Transverse colon (tissue), 4 donors: ENCODE data around the gene CD34. TPM values are rescaled to one million over a fixed set of nuclear protein-coding genes. Genes with fewer than 3 reads are reported as not detected.
A peak's percentile ranks its signal among the peaks of the same experiment; 100 is the strongest.

Source experiments
- DNase-seq: peaks from one replicate; pipeline ENCODE4 v3.0.0-alpha.2; 2019
- H3K27ac ChIP-seq, 4 donors: fragments of 200-600 bp; sonication (generic); 2 replicates each; pipeline ENCODE4 v1.5.1; 2016 to 2018; ENCODE audit warnings: inconsistent platforms in 4 of 4
- H3K27me3 ChIP-seq: fragments of 200-600 bp; sonication (generic); 2 replicates; pipeline ENCODE4 v1.5.1; 2017; ENCODE audit warnings: inconsistent platforms
- H3K36me3 ChIP-seq, 4 donors: fragments of 200-600 bp; sonication (generic); 2 replicates each; pipeline ENCODE4 v1.5.1; 2017 to 2019; ENCODE audit warnings: inconsistent platforms in 4 of 4
- H3K4me1 ChIP-seq, 4 donors: fragments of 200-600 bp; sonication (generic); 2 replicates each; pipeline ENCODE4 v1.5.1; 2017 to 2020; ENCODE audit warnings: inconsistent platforms in 4 of 4
- H3K4me3 ChIP-seq, 4 donors: fragments of 200-600 bp; sonication (generic); 1 replicate in 1 of 4; 2 replicates in 3 of 4; pipeline versions ENCODE4 v1.5.1 to v1.6.1; 2017 to 2019; ENCODE audit warnings: inconsistent platforms in 4 of 4
- H3K9me3 ChIP-seq, 2 donors: fragments of 200-600 bp; sonication (generic); 2 replicates each; pipeline ENCODE4 v1.5.1; 2017 to 2019; ENCODE audit warnings: inconsistent platforms in 2 of 2
- CTCF ChIP-seq, 5 experiments: fragments of 200-600 bp in 3 of 5; fragments of 450-650 bp in 2 of 5; sonication (generic) in 3 of 5; IDR thresholded peaks; 1 replicate in 2 of 5; 2 replicates in 3 of 5; pipeline ENCODE4 v1.5.1; 2016 to 2017; ENCODE audit warnings: antibody characterized with exemption in 5 of 5, inconsistent platforms in 3 of 5, mild to moderate bottlenecking in 2 of 5, moderate library complexity in 1 of 5
- EP300 ChIP-seq: sonication (generic); formaldehyde crosslinking; IDR thresholded peaks from one replicate; pipeline ENCODE4 v1.6.1; 2017; ENCODE audit warnings: antibody characterized with exemption, low read depth
- POLR2A ChIP-seq: fragments of 450-650 bp; IDR thresholded peaks from one replicate; pipeline ENCODE4 v1.6.1; 2016; ENCODE audit warnings: antibody characterized with exemption, mild to moderate bottlenecking, moderate library complexity
- POLR2AphosphoS5 ChIP-seq, 3 donors: sonication (generic); formaldehyde crosslinking; IDR thresholded peaks; one replicate each; pipeline ENCODE4 v1.6.1; 2016; ENCODE audit warnings: antibody characterized with exemption in 3 of 3
- WGBS, 2 donors: methylation state at CpG; one replicate each; pipeline ENCODE4 v1.1.5; 2018; ENCODE audit warnings: low coverage in 1 of 2; 5-methylcytosine and 5-hydroxymethylcytosine counted together
- in situ Hi-C, 4 donors: fragments of 200-750 bp; cut with MboI; loops; one replicate each; pipeline versions ENCODE4 v1.15.0 to v1.15.1; 2017; ENCODE audit warnings: low sequenced_read_pairs in 3 of 4, low pct_ligation_motif_present in 1 of 4, low pct_unique_long_range_greater_than_20kb in 1 of 4
- intact Hi-C: fragments of 100-400 bp; cut with DNase I; formaldehyde crosslinking; loops from one replicate; pipeline ENCODE4 v1.15.1; 2023; ENCODE audit warnings: low total_unique reads
- total RNA-seq, 4 donors: library from RNA; depleted of rRNA; stranded (reverse); fragments of >200 nt; gene quantifications; one replicate each; pipeline ENCODE4 v1.1.0, GENCODE V29; 2016

Gene CD34
- total RNA-seq, 4 donors from 2014 or later, result 7.5 to 85.2 (median 9.7) TPM

- TF ChIP-seq EP300 (no peak), CTCF (IDR thresholded peaks at IDR 0.05) (no peak), POLR2AphosphoS5 (IDR thresholded peaks at IDR 0.05) (peak; percentile 27 to 74 (median 58))
- in situ Hi-C loops, result no loop called here
Observed at GRCh38 chr1:207848234-207848633, 62.7 kb downstream of the CD34 start.

DNA sequence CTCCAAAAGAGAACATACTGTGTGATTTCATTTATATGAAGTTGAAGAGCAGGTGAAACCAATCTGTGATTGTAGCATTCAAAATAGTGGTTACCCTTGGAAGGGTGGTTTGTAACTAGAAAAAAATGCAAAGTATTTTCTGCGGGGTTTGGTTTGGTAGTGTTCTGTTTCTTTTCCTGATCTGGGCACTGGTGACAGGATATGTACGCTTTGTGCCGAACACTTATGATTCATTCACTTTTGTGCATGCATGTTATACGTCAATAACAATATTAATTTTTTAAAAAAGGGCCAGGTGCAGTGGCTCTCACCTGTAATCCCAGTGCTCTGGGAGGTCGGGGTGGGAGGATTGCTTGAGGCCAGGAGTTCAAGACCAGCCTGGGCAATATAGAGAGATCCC lies 63.8 kb downstream of the CD34 start:
- H3K27me3 ChIP-seq, result no peaks in the 10 kb centered on the region
- peaks cover 18 to 57% (median 34%) of the 10 kb centered on the region in 4 donors for H3K4me1 ChIP-seq
- intact Hi-C loops, result no loop called here
- H3K9me3 ChIP-seq, result no peaks in the 10 kb centered on the region
- no peaks in the 10 kb centered on the region for H3K36me3 ChIP-seq
- 55 to 75% methylated on average over 4 to 5 of the region's 5 CpGs for WGBS, 2 donors
- H3K27ac ChIP-seq, result peak overlapping the region; percentile 76 to 82 (median 79)
- no peak overlapping the region for H3K4me3 ChIP-seq
- in situ Hi-C loops, result no loop called here
- DNase-seq, result no peak
- TF ChIP-seq POLR2AphosphoS5 (IDR thresholded peaks at IDR 0.05) (no peak), POLR2A (no peak), CTCF (IDR thresholded peaks at IDR 0.05) (no peak), EP300 (no peak)

More at GRCh38 chr1:207848234-207848633, 62.7 kb downstream of the CD34 start:
- H3K9me3 ChIP-seq, result no peaks in the 10 kb centered on the region
- peak overlapping the region; percentile 76 to 82 (median 79) for H3K27ac ChIP-seq
- 27 to 40% methylated on average over 3 to 5 of the region's 5 CpGs for WGBS, 2 donors
- intact Hi-C loops, result no loop called here
- peak; percentile 86 for DNase-seq
- H3K36me3 ChIP-seq, result no peaks in the 10 kb centered on the region
- H3K4me3 ChIP-seq, result no peak overlapping the region
- peaks cover 18 to 68% (median 42%) of the 10 kb centered on the region in 4 donors for H3K4me1 ChIP-seq
- no peaks in the 10 kb centered on the region for H3K27me3 ChIP-seq

DNA sequence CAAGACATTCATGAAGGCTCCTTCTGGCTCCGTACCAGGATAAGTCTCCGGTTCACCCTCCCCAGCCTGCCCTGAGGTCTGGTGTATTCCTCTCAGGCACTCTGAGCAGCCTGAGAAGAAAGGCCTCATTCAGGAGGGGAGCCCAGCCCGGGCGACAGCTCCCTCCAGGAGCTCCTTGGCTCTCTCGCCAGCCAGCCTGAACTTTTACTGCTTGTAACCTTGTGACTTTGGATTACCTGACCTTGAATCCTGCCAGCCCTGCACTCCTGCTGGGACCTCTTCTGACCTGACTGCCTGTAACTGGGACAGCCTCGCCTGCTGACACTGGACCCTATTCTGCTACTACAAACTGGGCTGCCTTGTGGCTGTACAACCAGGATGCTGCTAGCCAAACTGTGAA lies 65.8 kb downstream of the CD34 start:
- TF ChIP-seq EP300, result no peak
- Histone ChIP-seq H3K27me3 (no peaks in the 10 kb centered on the region), H3K4me3 (no peak overlapping the region), H3K4me1 (peaks cover 18 to 52% (median 27%) of the 10 kb centered on the region in 4 donors), H3K9me3 (no peaks in the 10 kb centered on the region), H3K27ac (peak overlapping the region in 1 of 4 donors; percentile 27), H3K36me3 (no peaks in the 10 kb centered on the region)
- in situ Hi-C loops, result no loop called here
- 86 to 92% methylated on average over 2 to 6 of the region's 6 CpGs for WGBS, 2 donors
- DNase-seq, result no peak
- intact Hi-C loops, result no loop called here

DNA sequence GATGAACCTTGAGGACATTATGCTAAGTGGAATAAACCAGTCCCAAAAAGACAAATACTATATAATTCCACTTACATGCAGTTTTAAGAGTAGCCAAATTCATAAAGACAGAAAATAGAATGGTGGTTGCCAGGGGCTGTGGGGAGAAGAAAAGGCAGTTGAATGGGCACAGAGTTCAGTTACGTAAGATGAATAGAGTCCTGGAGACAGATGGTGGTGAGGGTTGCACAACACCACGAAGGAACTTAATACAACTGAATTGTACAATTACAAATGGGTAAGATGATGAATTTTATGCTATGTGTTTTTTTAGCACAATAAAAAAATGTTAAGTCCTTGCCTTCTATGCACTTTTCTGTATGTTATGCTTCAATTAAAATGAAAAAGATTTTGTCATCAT lies 66.6 kb downstream of the CD34 start:
- Histone ChIP-seq H3K4me3 (no peak overlapping the region), H3K4me1 (peaks cover 17 to 46% (median 24%) of the 10 kb centered on the region in 4 donors), H3K27ac (no peak overlapping the region), H3K36me3 (no peaks in the 10 kb centered on the region), H3K9me3 (no peaks in the 10 kb centered on the region), H3K27me3 (no peaks in the 10 kb centered on the region)
- 65 to 78% methylated on average over 2 of the region's 2 CpGs for WGBS, 2 donors
- TF ChIP-seq CTCF (IDR thresholded peaks at IDR 0.05), result no peak
- no peak for TF ChIP-seq POLR2A
- TF ChIP-seq EP300, result no peak
- no peak for TF ChIP-seq POLR2AphosphoS5 (IDR thresholded peaks at IDR 0.05)
- intact Hi-C loops (no loop called here), in situ Hi-C loops (no loop called here)
- no peak for DNase-seq

- no peak for DNase-seq
- intact Hi-C loops, result no loop called here
- no peaks in the 10 kb centered on the region for H3K36me3 ChIP-seq
- WGBS, 2 donors, result 83% methylated on average over 6 of the region's 6 CpGs; no CpG with 5 or more reads in 1 of the 2 donors
- H3K4me3 ChIP-seq, result no peak overlapping the region
- TF ChIP-seq POLR2AphosphoS5 (IDR thresholded peaks at IDR 0.05) (no peak), EP300 (no peak), CTCF (IDR thresholded peaks at IDR 0.05) (no peak), POLR2A (no peak)
- no peaks in the 10 kb centered on the region for H3K9me3 ChIP-seq
- H3K4me1 ChIP-seq, result peaks cover 12 to 40% (median 14%) of the 10 kb centered on the region in 4 donors
- no peaks in the 10 kb centered on the region for H3K27me3 ChIP-seq
- no peak overlapping the region for H3K27ac ChIP-seq
- in situ Hi-C loops, result no loop called here
Observed at GRCh38 chr1:207842506-207842905, 68.4 kb downstream of the CD34 start.
